Activated naive CD8-positive, alpha-beta T cell treated with anti-CD3 and anti-CD28 coated beads for 36 hours (primary cell): ENCODE measurements around the gene SULF2. TPM values are rescaled to one million over a fixed set of nuclear protein-coding genes. Genes with fewer than 3 reads are reported as not detected.

Source experiments
- DNase-seq: peaks from one replicate; pipeline ENCODE4 v3.0.0; 2021
- H3K27ac Mint-ChIP-seq: one replicate; pipeline ENCODE4 v1.8.0; 2022; ENCODE audit warnings: mild to moderate bottlenecking, moderate library complexity, mixed read lengths
- H3K27me3 Mint-ChIP-seq: one replicate; pipeline ENCODE4 v1.8.0; 2022; ENCODE audit warnings: mild to moderate bottlenecking, mixed read lengths
- H3K36me3 Mint-ChIP-seq: one replicate; pipeline ENCODE4 v1.8.0; 2021; ENCODE audit warnings: mild to moderate bottlenecking, mixed read lengths
- H3K4me1 Mint-ChIP-seq: one replicate; pipeline ENCODE4 v1.8.0; 2021; ENCODE audit warnings: mixed read lengths
- H3K4me3 Mint-ChIP-seq: one replicate; pipeline ENCODE4 v1.8.0; 2022; ENCODE audit warnings: mild to moderate bottlenecking, moderate library complexity, mixed read lengths
- H3K9me3 Mint-ChIP-seq: one replicate; pipeline ENCODE4 v1.8.0; 2022; ENCODE audit warnings: mixed read lengths
- total RNA-seq, 2 experiments: library from RNA; stranded (reverse); gene quantifications; one replicate each; pipeline ENCODE4 v1.2.3, GENCODE V29; 2021

Gene SULF2
- total RNA-seq, 2 experiments from 2014 or later, result 0.76 to 0.88 TPM

DNA sequence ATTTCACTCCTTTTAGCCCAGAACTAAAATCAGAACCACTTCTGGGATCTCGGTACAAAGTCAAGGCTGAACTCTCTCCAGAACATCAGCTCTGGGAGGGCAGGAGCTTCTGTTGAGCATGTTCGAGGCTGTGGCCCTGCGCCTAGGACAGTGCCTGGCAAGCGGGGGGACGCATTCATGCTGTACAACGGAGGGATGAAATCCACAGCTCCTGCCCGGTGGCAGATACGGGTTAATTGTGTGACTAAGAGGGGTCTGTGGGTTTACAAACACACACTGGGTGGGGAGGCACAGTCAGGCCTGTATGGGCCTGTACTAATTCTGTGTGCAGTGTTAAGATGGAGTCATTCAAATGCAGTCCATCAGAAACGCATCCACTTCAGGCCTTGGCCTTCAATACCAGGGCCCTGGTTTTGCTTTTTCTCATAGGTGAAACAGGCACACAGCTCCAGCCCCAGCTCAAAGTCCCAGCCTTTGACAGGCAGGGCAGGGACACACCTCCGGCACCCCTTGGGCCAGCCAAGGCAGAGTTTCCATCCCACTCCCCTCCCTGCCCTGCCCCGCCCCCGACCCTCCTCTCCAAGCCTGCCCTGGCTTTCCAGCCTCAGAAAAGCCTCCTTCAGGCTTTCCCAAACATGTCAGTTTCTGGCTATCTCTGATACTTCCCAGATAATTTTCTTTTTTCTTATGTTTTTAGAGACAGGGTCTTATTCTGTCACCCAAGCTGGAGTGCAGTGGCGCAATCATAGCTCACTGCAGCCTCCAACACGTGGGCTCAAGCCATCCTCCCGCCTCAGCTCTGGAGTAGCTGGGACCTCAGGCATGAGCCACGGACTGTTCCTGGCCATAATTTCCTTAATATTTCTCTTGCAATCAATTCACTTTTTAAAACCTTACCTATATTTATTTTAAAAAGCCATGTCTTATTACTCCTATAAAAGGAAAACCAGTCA lies 109.8 kb downstream of the SULF2 start:
- Mint-ChIP-seq H3K4me1 (peaks cover 2% of the 10 kb centered on the region), H3K9me3 (no peaks in the 10 kb centered on the region), H3K27me3 (no peaks in the 10 kb centered on the region), H3K27ac (no peak overlapping the region), H3K36me3 (no peaks in the 10 kb centered on the region), H3K4me3 (no peak overlapping the region)
- DNase-seq, result no peak

DNA sequence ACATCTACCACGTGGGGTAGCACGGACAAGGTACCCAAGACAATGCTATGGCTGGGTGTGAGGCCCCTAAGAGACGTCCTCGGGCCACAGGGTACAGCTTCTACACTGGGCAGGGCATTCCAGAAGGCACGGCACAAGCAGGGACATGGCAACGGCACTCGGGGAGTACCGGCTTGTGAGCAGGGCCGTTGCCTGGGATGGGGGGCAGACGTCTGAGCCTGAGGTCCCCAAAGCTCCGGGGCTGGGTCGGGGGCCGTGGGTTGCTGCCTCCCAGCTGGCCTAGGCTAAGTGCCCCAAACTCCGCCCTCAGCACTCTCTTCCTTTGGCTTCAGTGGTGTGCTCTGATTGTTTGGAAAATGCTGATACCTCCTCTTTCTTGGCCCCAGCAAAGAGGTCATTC lies 110.6 kb downstream of the SULF2 start:
- Mint-ChIP-seq H3K4me1 (peaks cover 2% of the 10 kb centered on the region), H3K27ac (no peak overlapping the region), H3K9me3 (no peaks in the 10 kb centered on the region), H3K4me3 (no peak overlapping the region), H3K27me3 (no peaks in the 10 kb centered on the region), H3K36me3 (no peaks in the 10 kb centered on the region)
- DNase-seq, result no peak

DNA sequence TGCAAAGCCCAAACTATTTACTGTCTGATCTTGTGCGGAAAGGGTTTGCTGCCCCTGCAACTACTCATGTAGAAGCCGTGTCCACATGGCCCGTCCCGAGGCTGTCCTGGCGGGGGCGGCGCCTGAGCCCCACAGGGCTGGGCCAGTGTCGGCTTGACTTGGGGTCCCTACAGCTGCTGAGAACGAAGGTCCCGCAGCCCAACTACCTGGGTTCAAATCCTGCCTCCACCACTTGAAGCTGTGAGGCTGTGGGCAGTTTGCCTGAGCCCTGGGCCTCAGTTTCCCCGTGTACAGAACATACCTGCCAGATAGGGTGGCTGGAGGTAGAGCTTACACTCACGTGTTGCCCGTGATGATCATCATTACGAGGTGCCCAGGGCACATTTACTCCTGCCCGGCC lies 111.1 kb downstream of the SULF2 start:
- no peak overlapping the region for H3K4me3 Mint-ChIP-seq
- H3K27me3 Mint-ChIP-seq, result no peaks in the 10 kb centered on the region
- DNase-seq, result no peak
- no peaks in the 10 kb centered on the region for H3K9me3 Mint-ChIP-seq
- H3K36me3 Mint-ChIP-seq, result no peaks in the 10 kb centered on the region
- no peak overlapping the region for H3K27ac Mint-ChIP-seq
- H3K4me1 Mint-ChIP-seq, result peaks cover 2% of the 10 kb centered on the region

DNA sequence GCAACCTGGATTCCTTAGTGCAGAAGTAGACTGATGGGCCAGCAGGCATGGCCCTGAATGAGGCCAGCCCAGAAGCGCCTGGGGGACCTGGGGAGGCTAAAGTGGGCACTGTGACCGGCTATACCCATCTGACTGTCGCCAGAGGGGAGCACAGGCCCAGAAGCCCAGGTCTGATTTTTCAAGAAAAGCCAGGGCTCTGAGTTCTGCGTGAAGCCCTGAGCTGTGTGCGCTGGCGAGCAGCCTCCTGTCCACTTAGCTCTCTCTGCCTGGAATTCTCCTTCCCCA lies 111.7 kb downstream of the SULF2 start:
- Mint-ChIP-seq H3K4me3 (no peak overlapping the region), H3K27ac (no peak overlapping the region), H3K36me3 (no peaks in the 10 kb centered on the region), H3K27me3 (no peaks in the 10 kb centered on the region), H3K4me1 (peaks cover 2% of the 10 kb centered on the region), H3K9me3 (no peaks in the 10 kb centered on the region)
- DNase-seq, result no peak

DNA sequence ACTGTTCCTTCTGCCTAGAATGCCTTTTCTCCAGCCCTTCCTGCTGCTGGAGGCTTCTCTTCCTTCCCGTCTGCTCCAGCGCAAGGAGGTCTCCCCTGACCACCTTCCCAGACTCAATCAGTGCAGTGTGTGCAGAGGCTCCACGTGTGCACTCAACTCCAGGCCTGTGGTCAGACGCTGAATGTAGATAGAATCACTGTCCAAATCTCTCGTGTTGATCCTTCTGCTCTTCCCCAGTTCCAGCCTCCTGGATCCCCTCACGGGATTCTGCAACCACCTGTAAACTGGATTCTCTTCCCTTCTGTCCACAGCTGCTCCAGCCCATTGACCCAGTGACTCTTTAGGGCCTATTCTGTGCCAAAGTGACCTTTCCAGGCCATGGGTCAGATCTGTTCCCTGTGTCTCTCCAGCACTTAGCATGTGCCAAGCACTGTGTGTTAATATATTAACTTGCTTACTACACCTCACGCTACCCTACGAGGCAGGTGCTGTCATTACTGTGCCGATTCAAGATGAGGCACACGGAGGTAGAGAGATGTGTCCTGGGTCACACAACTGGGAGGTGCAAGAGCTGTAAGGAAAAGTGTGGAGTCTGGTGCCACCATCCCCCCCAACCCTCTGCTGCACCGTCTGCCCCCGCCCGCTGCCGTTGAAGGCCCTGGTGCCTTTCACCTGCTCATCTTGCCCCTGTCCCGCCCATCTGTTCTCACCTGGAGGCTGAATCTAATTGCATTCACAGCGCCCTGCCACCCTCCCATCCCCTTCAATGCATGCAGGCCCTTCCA lies 112.2 kb downstream of the SULF2 start:
- H3K36me3 Mint-ChIP-seq, result no peaks in the 10 kb centered on the region
- H3K4me1 Mint-ChIP-seq, result peaks cover 2% of the 10 kb centered on the region
- no peak overlapping the region for H3K27ac Mint-ChIP-seq
- H3K9me3 Mint-ChIP-seq, result no peaks in the 10 kb centered on the region
- no peaks in the 10 kb centered on the region for H3K27me3 Mint-ChIP-seq
- DNase-seq, result no peak
- no peak overlapping the region for H3K4me3 Mint-ChIP-seq

DNA sequence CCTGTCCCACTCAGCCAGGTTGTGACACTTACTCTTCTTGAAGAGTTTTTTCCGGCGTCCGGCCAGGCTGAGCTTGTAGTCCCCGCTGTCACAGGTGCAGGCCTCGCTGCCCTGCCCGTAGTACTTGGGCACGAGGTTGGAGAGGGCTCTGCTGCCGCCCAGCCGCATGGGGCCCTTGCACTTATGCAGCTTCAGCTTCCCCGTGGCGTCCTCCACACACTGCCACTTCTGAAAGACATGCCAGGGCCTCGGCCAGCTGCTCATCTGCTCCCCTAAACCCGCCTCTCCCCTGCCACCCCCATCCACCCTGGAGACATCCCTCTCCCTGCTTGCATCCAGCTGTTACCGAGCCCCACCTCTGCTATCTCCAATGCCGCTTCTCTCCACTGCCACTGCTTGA lies 113.1 kb downstream of the SULF2 start:
- no peak overlapping the region for H3K4me3 Mint-ChIP-seq
- no peaks in the 10 kb centered on the region for H3K9me3 Mint-ChIP-seq
- H3K27ac Mint-ChIP-seq, result no peak overlapping the region
- no peaks in the 10 kb centered on the region for H3K27me3 Mint-ChIP-seq
- H3K4me1 Mint-ChIP-seq, result no peaks in the 10 kb centered on the region
- no peak for DNase-seq
- H3K36me3 Mint-ChIP-seq, result no peaks in the 10 kb centered on the region

DNA sequence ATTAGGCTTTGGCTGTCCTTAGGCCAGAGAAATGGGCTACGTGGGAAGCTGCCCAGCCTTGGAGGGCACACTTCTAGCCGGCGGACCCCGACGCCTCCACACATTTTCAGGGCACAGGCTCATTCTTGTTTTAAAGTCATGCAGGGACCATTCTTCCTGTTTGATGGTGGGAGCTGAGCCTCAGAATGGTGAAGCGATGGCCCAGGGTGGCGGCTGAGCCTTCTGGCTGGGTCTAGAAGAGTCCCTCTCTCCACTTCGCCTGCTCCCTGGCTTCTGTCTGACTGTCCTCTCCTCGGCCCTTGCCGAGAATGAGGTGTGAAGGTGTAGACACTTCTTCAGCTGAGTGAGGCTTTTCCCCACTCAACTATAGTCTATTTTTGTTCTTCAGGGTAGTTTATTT lies 114.4 kb downstream of the SULF2 start:
- no peak for DNase-seq
- no peak overlapping the region for H3K4me3 Mint-ChIP-seq
- no peak overlapping the region for H3K27ac Mint-ChIP-seq
- no peaks in the 10 kb centered on the region for H3K9me3 Mint-ChIP-seq
- H3K36me3 Mint-ChIP-seq, result no peaks in the 10 kb centered on the region
- H3K4me1 Mint-ChIP-seq, result no peaks in the 10 kb centered on the region
- H3K27me3 Mint-ChIP-seq, result no peaks in the 10 kb centered on the region

DNA sequence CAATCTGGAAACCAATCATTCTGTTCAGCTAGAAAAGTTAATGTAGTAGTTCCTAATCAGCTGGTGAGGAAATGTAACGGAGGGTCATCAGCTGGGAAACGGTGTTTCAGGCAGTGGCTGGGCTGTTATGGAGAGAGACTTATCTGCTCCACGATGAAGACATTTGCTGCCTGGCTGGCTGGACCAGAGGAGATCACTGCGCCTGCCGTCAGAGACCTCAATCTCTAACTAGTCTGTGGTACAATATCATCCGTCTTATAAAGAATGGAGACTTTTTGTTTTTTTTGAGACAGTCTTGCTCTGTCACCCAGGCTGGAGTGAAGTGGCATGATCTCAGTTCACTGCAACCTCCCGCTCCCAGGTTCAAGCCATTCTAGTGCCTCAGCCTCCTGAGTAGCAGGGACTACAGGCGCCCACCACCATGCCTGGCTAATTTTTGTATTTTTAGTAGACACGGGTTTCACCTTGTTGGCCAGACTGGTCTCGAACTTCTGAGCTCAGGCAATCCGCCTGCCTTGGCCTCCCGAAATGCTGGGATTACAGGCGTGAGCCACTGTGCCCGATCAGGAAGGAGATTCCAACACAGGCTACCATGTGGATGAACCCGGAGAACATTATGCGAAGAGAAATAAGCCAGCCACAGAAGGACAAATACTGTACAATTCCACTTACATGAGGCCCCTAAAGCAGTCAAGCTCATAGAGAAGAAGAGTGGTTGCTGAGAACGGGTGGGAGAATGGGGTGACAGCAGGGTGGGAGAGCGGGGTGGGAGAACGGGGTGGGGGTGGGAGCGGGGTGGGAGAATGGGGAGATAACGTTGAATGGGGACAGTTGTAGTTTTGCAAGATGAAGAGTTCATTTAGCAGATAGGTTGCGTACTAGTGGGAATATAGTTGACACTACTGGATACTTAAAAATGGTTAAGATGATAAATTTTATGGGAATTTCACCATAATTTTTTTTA lies 115.1 kb downstream of the SULF2 start:
- Mint-ChIP-seq H3K9me3 (no peaks in the 10 kb centered on the region), H3K27me3 (no peaks in the 10 kb centered on the region), H3K27ac (no peak overlapping the region), H3K4me3 (no peak overlapping the region), H3K4me1 (no peaks in the 10 kb centered on the region), H3K36me3 (no peaks in the 10 kb centered on the region)
- DNase-seq, result no peak

DNA sequence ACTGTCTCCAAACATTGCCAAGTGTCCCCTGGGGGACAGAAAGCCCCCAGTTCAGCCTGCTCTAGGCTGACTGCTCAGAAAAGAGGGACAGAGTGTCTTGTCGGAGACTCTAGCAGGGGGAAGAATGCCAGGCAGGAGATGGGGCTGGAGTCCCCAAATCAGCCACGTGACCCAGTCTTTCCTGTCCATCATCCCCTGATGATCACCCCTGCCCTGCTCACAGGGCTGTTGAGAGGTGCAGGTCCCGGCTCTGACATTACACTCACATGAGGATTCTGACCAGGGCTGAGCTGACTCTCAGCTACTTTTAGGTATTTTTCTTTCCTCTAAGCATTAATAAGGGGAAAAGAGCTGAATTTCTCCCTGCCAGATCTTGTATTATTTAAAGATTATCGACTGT lies 115.8 kb downstream of the SULF2 start:
- H3K27ac Mint-ChIP-seq, result no peak overlapping the region
- H3K36me3 Mint-ChIP-seq, result no peaks in the 10 kb centered on the region
- no peak overlapping the region for H3K4me3 Mint-ChIP-seq
- no peak for DNase-seq
- no peaks in the 10 kb centered on the region for H3K27me3 Mint-ChIP-seq
- H3K4me1 Mint-ChIP-seq, result no peaks in the 10 kb centered on the region
- no peaks in the 10 kb centered on the region for H3K9me3 Mint-ChIP-seq

DNA sequence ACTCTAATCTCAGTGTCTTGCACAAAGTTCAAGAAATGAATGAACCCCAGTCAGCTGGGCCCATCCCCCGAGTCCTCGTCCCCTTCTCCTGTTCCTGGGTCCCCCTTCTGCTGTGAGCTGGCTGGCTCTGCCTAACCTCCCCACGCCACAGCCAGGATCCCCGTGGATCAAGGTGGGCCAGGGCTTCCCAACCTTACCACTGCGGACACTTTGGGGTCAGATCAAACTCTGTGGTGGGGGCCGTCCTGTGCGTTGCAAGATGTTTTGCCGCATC lies 116.2 kb downstream of the SULF2 start:
- Mint-ChIP-seq H3K27ac (no peak overlapping the region), H3K27me3 (no peaks in the 10 kb centered on the region), H3K4me3 (no peak overlapping the region), H3K9me3 (no peaks in the 10 kb centered on the region), H3K36me3 (no peaks in the 10 kb centered on the region), H3K4me1 (no peaks in the 10 kb centered on the region)
- DNase-seq, result no peak

DNA sequence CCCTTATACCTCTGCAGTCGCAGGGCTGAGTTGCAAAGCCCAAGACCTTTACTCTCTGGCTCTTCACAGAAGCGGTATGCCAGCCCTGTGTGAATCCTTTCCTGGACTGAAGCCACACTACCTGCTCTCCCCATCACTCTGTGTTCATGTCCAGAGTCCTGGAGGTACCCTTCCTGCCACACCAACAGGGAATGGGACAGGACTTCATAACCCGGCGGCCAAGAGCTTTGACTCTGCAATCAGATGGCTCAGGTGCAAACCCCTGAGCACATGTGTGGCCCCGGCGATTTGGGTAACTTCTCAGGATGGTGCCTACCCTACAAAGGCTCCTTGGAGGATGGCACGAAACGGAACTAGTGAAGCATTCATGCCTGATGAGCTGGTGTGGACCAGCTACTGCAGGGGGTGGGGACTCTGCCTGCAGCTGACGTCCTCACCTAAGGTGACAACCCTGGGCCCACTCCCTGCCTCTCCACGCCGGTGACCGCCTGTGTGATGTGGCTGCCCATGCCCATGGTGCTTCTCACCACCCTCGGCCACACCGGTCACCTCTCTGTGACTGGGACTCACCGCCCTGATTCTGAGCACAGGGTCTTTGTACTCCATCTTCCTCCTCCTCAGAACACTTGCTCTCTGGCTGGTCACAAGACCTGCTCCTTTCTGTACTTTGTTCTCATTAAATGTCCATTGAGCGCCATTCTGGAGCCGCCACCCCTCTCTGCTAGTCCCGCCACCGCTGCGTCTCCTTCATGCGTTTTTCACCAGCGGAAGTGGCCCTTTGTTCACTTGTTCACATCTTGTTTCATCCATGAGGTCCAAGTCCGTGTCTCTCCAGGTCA lies 116.7 kb downstream of the SULF2 start:
- no peak overlapping the region for H3K4me3 Mint-ChIP-seq
- no peaks in the 10 kb centered on the region for H3K4me1 Mint-ChIP-seq
- no peaks in the 10 kb centered on the region for H3K36me3 Mint-ChIP-seq
- H3K27me3 Mint-ChIP-seq, result no peaks in the 10 kb centered on the region
- no peaks in the 10 kb centered on the region for H3K9me3 Mint-ChIP-seq
- no peak for DNase-seq
- H3K27ac Mint-ChIP-seq, result no peak overlapping the region

DNA sequence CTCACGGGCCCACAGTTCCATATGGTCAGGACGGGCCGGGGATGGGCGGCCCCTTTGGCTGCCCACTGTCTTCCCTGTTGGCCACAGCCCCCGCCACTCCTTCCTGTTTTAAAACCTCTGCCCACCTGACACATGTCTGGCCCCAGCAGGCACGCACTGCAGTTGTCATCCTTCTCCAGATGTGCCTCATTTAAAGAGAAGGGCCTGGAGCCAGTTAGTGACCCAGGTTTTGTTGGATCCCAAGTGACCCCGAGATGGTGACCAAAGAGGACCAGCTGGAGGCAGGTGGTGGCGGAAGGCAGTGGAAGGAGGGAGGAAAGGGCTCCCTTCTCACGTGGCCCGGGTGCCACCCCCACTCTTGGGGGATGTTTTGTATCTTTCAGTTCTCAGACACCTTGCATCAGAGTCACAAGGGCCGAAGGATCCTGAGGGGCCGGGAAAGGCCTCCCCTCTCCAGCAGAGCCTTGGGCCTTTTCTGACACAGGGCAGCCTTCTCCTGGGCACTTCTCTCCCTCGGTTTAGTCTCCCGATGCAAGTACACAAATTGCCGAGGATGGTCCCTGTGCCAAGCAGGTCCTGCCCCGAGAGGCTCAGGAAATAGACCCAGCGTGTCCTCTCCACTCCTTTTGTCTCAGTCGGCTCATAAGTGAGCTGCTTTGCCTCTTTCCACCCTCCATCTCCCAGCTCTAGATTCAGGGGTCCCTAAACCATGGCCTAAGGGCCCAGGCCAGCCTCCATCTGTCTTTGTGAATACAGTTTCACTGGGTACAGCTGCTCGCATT lies 117.6 kb downstream of the SULF2 start:
- no peak for DNase-seq
- H3K4me1 Mint-ChIP-seq, result no peaks in the 10 kb centered on the region
- no peaks in the 10 kb centered on the region for H3K27me3 Mint-ChIP-seq
- no peaks in the 10 kb centered on the region for H3K36me3 Mint-ChIP-seq
- H3K27ac Mint-ChIP-seq, result no peak overlapping the region
- no peaks in the 10 kb centered on the region for H3K9me3 Mint-ChIP-seq
- H3K4me3 Mint-ChIP-seq, result no peak overlapping the region

DNA sequence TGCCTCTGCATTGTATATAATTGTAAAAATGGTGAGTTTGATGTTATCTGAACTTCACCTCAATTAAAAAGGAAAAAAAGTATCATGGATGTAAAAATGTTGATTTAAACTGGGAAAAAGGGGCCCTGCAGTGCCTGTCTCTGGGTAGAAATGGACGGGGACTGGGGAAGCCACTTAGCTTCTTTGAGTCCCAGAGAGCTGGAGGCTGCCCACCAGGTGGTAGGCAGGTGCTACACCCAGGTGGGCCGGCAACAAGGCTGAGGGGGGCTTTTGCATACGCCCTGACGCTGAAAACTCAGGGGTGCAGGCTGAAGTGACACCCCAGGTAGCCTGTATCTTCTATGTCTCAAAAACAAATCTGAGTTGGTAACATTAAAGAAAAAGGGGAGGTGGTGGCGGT lies 118.2 kb downstream of the SULF2 start:
- Mint-ChIP-seq H3K27ac (no peak overlapping the region), H3K27me3 (no peaks in the 10 kb centered on the region), H3K36me3 (no peaks in the 10 kb centered on the region), H3K4me3 (no peak overlapping the region), H3K9me3 (no peaks in the 10 kb centered on the region), H3K4me1 (no peaks in the 10 kb centered on the region)
- DNase-seq, result no peak

DNA sequence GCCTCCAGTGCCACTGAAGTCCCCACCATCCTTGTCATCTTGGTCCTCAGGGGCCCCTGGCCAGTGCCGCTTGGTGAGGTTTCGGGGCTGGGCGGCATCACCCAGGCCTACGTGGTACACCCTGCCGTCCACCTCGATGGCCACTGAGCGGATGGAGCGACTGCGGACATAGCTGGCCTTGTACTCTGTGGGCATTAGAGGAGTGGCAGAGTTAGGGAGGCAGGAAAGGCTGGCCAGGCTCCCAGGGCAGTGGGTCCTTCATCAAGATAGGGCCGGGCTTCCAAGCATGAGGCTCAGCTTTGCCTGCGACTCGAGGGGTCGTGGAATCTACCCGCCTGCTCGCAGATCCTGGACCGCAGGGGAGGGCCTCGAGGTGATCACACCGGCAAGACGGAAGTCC lies 119.0 kb downstream of the SULF2 start:
- no peaks in the 10 kb centered on the region for H3K9me3 Mint-ChIP-seq
- no peaks in the 10 kb centered on the region for H3K27me3 Mint-ChIP-seq
- no peaks in the 10 kb centered on the region for H3K4me1 Mint-ChIP-seq
- H3K27ac Mint-ChIP-seq, result no peak overlapping the region
- H3K4me3 Mint-ChIP-seq, result no peak overlapping the region
- no peak for DNase-seq
- H3K36me3 Mint-ChIP-seq, result no peaks in the 10 kb centered on the region
